AG09309 (cell line): ENCODE results near the gene LIPK.
A peak's percentile ranks its signal among the peaks of the same experiment; 100 is the strongest.
"Not testable (repeated sequence)": the region's sequence is repeated elsewhere in the genome, so short reads cannot be mapped to it uniquely, and the experiment has no call there.

Experiments used
- DNase-seq: peaks from one replicate; pipeline ENCODE4 v3.0.0-alpha.2; 2010; ENCODE audit warnings: low read depth
- H3K4me3 ChIP-seq: 2 replicates; pipeline ENCODE4 v1.5.1; 2011; ENCODE audit warnings: mild to moderate bottlenecking, low read depth, low read length, moderate library complexity; ENCODE audit not compliant: control insufficient read depth
- TF ChIP-seq, protein P1 (sequence below): IDR thresholded peaks from 2 replicates; pipeline ENCODE4 v1.5.1; 2011; ENCODE audit warnings: mild to moderate bottlenecking, low read depth, low read length, inconsistent platforms; ENCODE audit not compliant: insufficient read depth, control insufficient read depth; ENCODE audit errors: missing control alignments

The LIPK gene

GRCh38 chr10:88682491-88682890, 23.6 kb upstream of the LIPK start:
- H3K4me3 ChIP-seq = no peak overlapping the region
- no peak for DNase-seq
- TF ChIP-seq, protein P1, sequence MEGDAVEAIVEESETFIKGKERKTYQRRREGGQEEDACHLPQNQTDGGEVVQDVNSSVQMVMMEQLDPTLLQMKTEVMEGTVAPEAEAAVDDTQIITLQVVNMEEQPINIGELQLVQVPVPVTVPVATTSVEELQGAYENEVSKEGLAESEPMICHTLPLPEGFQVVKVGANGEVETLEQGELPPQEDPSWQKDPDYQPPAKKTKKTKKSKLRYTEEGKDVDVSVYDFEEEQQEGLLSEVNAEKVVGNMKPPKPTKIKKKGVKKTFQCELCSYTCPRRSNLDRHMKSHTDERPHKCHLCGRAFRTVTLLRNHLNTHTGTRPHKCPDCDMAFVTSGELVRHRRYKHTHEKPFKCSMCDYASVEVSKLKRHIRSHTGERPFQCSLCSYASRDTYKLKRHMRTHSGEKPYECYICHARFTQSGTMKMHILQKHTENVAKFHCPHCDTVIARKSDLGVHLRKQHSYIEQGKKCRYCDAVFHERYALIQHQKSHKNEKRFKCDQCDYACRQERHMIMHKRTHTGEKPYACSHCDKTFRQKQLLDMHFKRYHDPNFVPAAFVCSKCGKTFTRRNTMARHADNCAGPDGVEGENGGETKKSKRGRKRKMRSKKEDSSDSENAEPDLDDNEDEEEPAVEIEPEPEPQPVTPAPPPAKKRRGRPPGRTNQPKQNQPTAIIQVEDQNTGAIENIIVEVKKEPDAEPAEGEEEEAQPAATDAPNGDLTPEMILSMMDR = no peak

- TF ChIP-seq, protein P1 = peak; percentile 72
- DNase-seq = no peak
- no peak overlapping the region for H3K4me3 ChIP-seq
These were observed 18.1 kb upstream of the LIPK start for GRCh38 chr10:88687853-88688467.

- H3K4me3 ChIP-seq = no peak overlapping the region
- TF ChIP-seq, protein P1 = no peak
- DNase-seq = no peak
These were observed 16.7 kb upstream of the LIPK start for GRCh38 chr10:88689366-88689765.

DNA sequence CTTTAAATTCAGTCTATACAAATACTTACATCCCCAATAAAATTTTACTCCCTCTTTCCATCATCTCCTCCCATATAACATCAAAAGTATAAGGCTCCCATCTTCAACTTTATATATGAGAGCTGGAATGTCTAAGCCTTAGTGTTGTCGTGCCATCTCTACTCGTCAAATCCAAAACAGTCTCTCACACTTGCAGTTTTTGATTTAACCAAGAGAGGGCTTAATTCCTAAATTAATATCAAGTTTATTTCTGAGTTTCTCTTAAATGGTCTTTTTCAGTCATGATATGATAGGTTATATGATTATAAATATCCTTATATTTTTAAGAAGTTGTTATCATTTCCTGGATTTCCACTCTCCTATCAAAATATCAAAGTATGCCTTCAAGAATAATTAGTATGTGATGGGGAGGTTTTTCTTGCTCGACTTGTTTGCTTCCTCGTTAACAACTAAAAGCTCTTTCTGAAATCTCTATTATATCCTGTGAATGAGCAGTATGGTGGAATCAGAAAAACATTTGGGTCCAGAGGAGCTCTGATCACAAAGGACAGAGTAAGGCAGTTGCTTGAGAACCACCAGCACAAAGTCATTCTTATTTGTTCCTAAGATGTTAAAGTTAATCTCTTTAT, 12.5 kb upstream of the LIPK start:
- DNase-seq = no peak
- H3K4me3 ChIP-seq = no peak overlapping the region
- TF ChIP-seq, protein P1 = peak; percentile 29

DNA sequence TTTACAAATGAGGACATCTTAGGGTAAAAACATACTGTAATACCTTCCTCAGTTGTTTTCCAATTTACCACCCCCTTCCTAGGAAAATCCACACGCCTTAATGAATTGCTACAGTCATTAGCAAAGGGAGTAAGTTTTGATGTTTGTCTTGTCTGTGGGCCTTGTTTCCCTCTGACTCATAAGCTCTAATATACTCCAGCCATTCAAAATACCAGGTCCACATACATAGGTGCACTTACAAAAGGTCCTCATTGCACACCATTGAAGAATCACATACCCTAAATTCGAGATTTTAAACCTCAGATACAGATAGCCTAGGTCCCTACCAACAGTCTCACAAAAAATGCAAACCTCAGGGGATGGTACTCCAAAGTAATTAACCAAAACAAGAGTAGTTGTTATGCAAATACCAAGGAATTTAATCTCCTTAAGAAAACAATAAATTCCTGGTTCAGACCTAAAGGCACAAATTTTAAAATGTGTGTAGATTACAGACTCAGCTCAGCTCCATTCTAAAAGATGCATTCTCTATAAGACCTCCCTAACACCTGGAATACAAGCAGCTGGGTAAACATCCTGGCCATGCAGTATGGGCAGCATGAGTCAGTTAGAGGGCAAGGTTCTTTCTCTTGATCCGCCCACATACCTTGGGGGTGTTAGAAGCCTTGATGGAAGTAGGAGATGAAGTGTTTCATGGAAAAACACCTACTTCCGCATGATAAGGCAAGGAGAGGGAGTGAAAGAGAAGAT, 3.0 kb upstream of the LIPK start:
- TF ChIP-seq, protein P1 = no peak
- no peak for DNase-seq
- H3K4me3 ChIP-seq = no peak overlapping the region

DNA sequence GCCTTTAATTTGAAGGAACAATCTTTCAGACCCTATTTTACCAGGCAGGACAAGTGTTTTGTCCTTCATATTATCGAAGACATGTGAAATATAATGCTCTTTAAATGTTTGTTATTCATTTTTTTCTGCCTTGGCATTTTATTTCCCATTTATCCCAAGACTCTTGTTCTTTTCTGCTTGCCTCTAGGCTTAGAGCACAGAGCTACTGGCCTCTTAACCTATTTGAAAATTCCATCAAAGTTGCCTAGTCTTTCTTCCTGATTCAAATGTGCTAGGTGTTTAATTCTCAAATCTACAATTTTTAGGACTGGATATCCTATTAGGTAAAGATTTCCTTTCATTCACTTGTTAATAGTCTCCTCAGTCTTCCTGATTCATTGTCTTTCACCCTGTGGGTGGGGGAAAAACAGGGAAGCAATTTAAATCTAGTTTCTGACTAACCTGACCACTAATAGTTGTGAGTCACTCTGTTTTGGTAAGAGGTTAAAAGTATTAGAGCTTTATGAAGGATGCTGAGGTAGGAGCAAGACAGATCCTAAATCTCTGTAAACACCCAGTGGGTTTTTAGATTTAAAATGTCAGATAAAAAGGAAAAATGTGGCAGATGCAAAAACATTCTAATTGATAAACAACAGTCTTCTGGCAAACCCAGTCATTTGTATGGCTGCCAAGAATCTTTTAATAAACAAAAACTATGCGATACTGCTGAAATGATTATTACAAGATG, 1.5 kb downstream of the LIPK start:
- DNase-seq = peak; percentile 57
- TF ChIP-seq, protein P1 = no peak
- H3K4me3 ChIP-seq = no peak overlapping the region

GRCh38 chr10:88709361-88709760, 3.3 kb downstream of the LIPK start:
- not testable (repeated sequence) for H3K4me3 ChIP-seq, DNase-seq
